Heart left ventricle (tissue), 16 donors: ENCODE measurements around the gene TMEM150B. TPM values are rescaled to one million over a fixed set of nuclear protein-coding genes. Genes with fewer than 3 reads are reported as not detected.

Experiments
- ATAC-seq, 4 donors: fragments of 200-7000 bp; cut with Tn5 transposase; one replicate each; pipeline ENCODE4 v1.9.1; 2020 to 2022; ENCODE audit warnings: moderate library complexity in 4 of 4, mild to moderate bottlenecking in 3 of 4, moderate number of reproducible peaks in 1 of 4
- DNase-seq, 5 donors: peaks; one replicate each; pipeline ENCODE4 v3.0.0-alpha.2; 2020
- H3K27ac ChIP-seq, 12 donors: fragments of 200-600 bp; sonication (generic) in 4 of 12; one replicate each; pipeline versions ENCODE4 v1.5.0 to v1.8.0; 2016 to 2022; ENCODE audit warnings: mild to moderate bottlenecking in 2 of 12
- H3K27me3 ChIP-seq, 9 donors: fragments of 200-600 bp; sonication (generic) in 2 of 9; one replicate each; pipeline versions ENCODE4 v1.5.1 to v1.8.0; 2016 to 2022; ENCODE audit warnings: mild to moderate bottlenecking in 3 of 9
- H3K36me3 ChIP-seq, 9 donors: fragments of 200-600 bp; sonication (generic) in 2 of 9; one replicate each; pipeline versions ENCODE4 v1.5.0 to v1.8.0; 2018 to 2022; ENCODE audit warnings: mild to moderate bottlenecking in 2 of 9
- H3K4me1 ChIP-seq, 12 donors: fragments of 200-600 bp; sonication (generic) in 4 of 12; one replicate each; pipeline versions ENCODE4 v1.5.0 to v1.8.0; 2016 to 2022; ENCODE audit warnings: mild to moderate bottlenecking in 3 of 12
- H3K4me3 ChIP-seq, 12 donors: fragments of 200-600 bp; sonication (generic) in 4 of 12; one replicate each; pipeline versions ENCODE4 v1.5.0 to v1.8.0; 2017 to 2022; ENCODE audit warnings: mild to moderate bottlenecking in 9 of 12, moderate library complexity in 4 of 12
- H3K9me3 ChIP-seq, 12 donors: fragments of 200-600 bp; sonication (generic) in 4 of 12; one replicate each; pipeline versions ENCODE4 v1.5.0 to v1.8.0; 2016 to 2022; ENCODE audit warnings: mild to moderate bottlenecking in 1 of 12
- POLR2A ChIP-seq, 2 donors: fragments of 450-650 bp; IDR thresholded peaks; one replicate each; pipeline ENCODE4 v1.6.1; 2017; ENCODE audit warnings: antibody characterized with exemption in 2 of 2, mild to moderate bottlenecking in 2 of 2, moderate library complexity in 2 of 2
- WGBS, 4 donors: extraction: QIAGEN DNeasy Blood & Tissue Kit in 2 of 4; methylation state at CpG; one replicate each; pipeline versions ENCODE4 v1.1.5 to v1.1.7; 2013 to 2018; 5-methylcytosine and 5-hydroxymethylcytosine counted together
- intact Hi-C, 10 donors: fragments of 100-400 bp; cut with DNase I; formaldehyde crosslinking; loops; one replicate each; pipeline versions ENCODE4 v1.11.1 to v1.14.2; 2022
- polyA plus RNA-seq, 2 donors: library from polyadenylated mRNA; stranded (reverse); fragments of 200-250 nt; gene quantifications; one replicate each; pipeline ENCODE4 v1.2.3, GENCODE V29; 2013
- total RNA-seq, 9 donors: library from RNA; depleted of rRNA in 2 of 9; stranded (reverse); fragments of >200 nt in 2 of 9; fragmentation: NEBNext Ultra II Directional in 3 of 9; extraction: Animal tissue kit (Norgen Biotek cat#: 25700) in 3 of 9; gene quantifications; one replicate each; pipeline versions ENCODE4 v1.1.0 to v1.2.4, GENCODE V29; 2016 to 2023
- TF ChIP-seq, protein P1 (sequence below), 12 donors: fragments of 200-600 bp; sonication (generic) in 4 of 12; IDR thresholded peaks; one replicate each; pipeline versions ENCODE4 v1.5.0 to v1.8.0; 2018 to 2022; ENCODE audit warnings: antibody characterized with exemption in 12 of 12, mild to moderate bottlenecking in 5 of 12
- donor health status: ischemic (EF 13 %, LVEDD 7.1; RV severe dilation, severe dysfunction).
- donor health status: healthy with polysubstance abuse.
- donor health status: DM: no; HTN: yes; CAD: no.
- donor health status: DM: no; HTN: no; CAD: no.
- donor health status: ischemic (EF 25% LVEDD 6.9; RV normal size, moderate dysfunction).
- donor health status: ischemic (EF 25% LVEDD 5.7; RV mildly dilated, moderate dysfunction).
- donor health status: healthy.
- donor health status: DM: yes; HTN: yes; CAD: no.
- donor health status: ischemic (EF 35%, LVEDD 5.7; RV mildly dilated, moderate dysfunction).
- donor health status: nonischemic (EF 11% LVEDD 7.7; RV severe dilation, severe dysfunction).
- donor health status: DM: yes; HTN: yes; CAD: no.
- donor health status: PGD.
- donor health status: ischemic (EF 29% LVEDD 5.4; RV normal size, mild dysfunction).
- donor health status: nonischemic (EF 23%, LVEDD 6.1; RV moderate dilation, normal function).

TMEM150B gene
- total and polyA plus RNA-seq, 11 donors = 0.43 to 14.1 (median 0.99) TPM; not detected in 1

DNA sequence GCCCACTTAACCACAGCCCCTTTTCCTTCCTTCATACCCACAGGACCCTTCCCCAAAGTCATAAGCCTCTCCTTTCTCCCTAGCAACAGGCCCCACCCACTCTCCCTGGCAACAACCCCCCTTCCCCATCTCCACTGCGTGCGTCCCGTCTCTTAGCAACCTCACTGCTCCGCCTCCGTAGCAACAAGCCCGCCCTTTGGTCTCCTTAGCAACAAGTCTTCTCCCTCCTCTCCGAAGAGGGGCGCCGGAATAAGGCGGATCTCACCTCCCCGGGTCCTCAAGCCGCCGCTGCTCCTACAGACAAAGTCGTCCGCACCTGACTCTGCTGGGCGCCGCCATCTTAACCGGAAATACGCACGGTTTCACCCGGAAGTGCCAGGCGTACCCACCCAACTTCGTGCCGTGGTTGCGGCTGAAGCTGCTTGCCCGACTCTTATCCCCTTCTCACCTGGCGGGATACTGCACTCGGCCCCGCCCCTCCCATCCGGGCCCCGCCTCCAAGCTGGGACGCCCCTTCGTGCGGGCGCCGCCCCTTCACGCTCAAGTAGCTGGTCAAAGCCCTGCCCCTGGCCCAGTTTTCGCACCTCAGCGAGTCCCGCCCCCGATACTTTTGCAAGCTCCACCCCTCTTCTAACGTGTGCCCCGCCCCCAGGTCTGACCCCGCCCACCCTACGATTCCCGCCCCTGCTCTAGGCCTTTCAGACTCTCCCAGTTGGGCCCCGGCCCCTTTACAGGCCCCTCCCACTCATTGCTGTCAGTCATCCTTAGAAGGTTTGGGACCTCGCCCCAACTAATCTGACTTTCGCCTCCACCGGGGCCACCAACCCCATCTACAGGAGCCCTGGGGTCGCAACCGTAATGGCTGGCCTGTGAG, 45.1 kb downstream of the TMEM150B start, which contains the start of gene HSPBP1:
Gene HSPBP1, minus strand, starts transcription at position 341 of the 874 bp plus-strand sequence. CDS start 502 bp downstream, outside the sequence.
- H3K4me3 ChIP-seq = peak within 1 kb of the TSS; percentile 58 to 91 (median 75)
- H3K9me3 ChIP-seq = no peaks in the 10 kb centered on the region
- ATAC-seq = peak; percentile 87 to 94 (median 93)
- WGBS, 4 donors = 4 to 5% (median 4%) methylated on average over 52 of the region's 52 CpGs
- DNase-seq = peak; percentile 88 to 94 (median 92)
- intact Hi-C loops = loop anchor here in 3 of 10 donors (1.0 to 10.0 kb wide), 5 partner anchors 21 to 325 kb away; partner anchors contain the start of genes PPP6R1 (in 2 of the 3), KMT5C (in 1 of the 3), TMEM238 (in 1 of the 3) and ZNF524 (in 1 of the 3)
- peak within 1 kb of the TSS; percentile 41 to 92 (median 84) for H3K27ac ChIP-seq
- H3K36me3 ChIP-seq = peaks cover 0 to 23% (median 13%) of the 10 kb centered on the region in 9 donors
- peak in 1 of 2 donors; percentile 31 for TF ChIP-seq POLR2A (IDR thresholded peaks at IDR 0.05)
- TF ChIP-seq, protein P1, sequence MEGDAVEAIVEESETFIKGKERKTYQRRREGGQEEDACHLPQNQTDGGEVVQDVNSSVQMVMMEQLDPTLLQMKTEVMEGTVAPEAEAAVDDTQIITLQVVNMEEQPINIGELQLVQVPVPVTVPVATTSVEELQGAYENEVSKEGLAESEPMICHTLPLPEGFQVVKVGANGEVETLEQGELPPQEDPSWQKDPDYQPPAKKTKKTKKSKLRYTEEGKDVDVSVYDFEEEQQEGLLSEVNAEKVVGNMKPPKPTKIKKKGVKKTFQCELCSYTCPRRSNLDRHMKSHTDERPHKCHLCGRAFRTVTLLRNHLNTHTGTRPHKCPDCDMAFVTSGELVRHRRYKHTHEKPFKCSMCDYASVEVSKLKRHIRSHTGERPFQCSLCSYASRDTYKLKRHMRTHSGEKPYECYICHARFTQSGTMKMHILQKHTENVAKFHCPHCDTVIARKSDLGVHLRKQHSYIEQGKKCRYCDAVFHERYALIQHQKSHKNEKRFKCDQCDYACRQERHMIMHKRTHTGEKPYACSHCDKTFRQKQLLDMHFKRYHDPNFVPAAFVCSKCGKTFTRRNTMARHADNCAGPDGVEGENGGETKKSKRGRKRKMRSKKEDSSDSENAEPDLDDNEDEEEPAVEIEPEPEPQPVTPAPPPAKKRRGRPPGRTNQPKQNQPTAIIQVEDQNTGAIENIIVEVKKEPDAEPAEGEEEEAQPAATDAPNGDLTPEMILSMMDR (IDR thresholded peaks at IDR 0.05) = no peak
- no peaks in the 10 kb centered on the region for H3K27me3 ChIP-seq
- peaks cover 0 to 31% (median 11%) of the 10 kb centered on the region in 12 donors for H3K4me1 ChIP-seq

DNA sequence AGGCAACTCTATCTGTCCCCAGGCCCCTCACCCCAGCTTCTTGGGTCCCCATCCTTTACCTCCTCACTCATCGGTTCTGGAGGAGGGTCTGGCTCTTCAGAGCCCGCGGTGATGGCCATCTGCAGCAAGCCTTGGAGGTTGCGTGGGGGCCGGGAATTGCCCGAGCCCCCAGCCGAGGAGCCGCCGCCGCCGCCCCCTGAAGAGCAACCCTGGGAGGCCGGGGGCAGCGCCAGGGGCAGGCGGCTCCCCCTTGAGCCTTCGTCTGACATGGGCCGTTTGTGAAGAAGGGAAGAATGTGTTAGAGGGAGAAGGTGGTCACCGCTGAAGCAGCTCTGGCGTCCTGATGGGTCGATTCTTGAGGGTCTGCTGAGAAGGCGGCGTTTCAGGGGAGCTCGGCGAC, 45.8 kb downstream of the TMEM150B start:
- intact Hi-C loops = no loop called here

DNA sequence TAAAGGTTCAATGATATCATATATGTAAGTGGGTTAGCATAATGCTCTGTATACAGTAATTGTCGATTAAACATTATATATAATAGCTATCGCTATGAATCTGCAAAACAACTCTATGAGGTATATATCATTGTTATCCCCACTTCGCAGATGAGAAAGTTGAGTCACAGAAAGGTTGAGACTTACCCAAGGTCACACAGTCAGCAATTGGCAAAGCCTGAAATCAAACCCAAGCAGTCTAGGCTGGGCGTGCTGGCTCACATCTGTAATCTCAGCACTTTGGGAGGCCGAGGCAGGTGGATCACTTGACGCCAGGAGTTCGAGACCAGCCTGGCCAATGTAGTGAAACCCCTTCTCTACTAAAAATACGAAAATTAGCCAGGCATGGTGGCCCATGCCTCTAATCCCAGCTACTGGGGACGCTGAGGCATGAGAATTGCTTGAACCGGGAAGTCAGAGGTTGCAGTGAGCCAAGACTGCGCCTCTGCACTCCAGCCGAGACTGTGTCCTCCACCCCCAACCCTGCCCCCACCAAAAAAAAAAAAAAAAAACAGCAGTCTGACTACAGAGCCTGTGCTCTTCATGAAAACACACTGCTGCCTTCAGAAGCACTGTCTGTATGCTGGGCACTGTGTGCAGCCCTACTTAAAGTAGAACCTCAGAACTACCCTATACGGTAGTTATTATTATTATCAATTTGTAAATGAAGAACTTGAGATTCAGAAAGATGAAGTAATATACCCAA, 46.6 kb downstream of the TMEM150B start:
- no peaks in the 10 kb centered on the region for H3K27me3 ChIP-seq
- intact Hi-C loops = no loop called here
- no peak for DNase-seq
- no peaks in the 10 kb centered on the region for H3K9me3 ChIP-seq
- TF ChIP-seq, protein P1 (IDR thresholded peaks at IDR 0.05) = no peak
- TF ChIP-seq POLR2A (IDR thresholded peaks at IDR 0.05) = no peak
- WGBS, 4 donors = 76 to 86% (median 82%) methylated on average over 13 of the region's 13 CpGs
- peaks cover 0 to 25% (median 10%) of the 10 kb centered on the region in 12 donors for H3K4me1 ChIP-seq
- peaks cover 0 to 38% (median 25%) of the 10 kb centered on the region in 9 donors for H3K36me3 ChIP-seq
- peak overlapping the region in 1 of 12 donors; percentile 73 for H3K4me3 ChIP-seq
- peak overlapping the region in 1 of 12 donors; percentile 88 for H3K27ac ChIP-seq
- no peak for ATAC-seq

More for the DNA sequence above, 45.8 kb downstream of the TMEM150B start:
- DNase-seq (no peak), ATAC-seq (no peak)
- H3K27me3 ChIP-seq = no peaks in the 10 kb centered on the region
- no peak for TF ChIP-seq POLR2A (IDR thresholded peaks at IDR 0.05)
- TF ChIP-seq, protein P1 (IDR thresholded peaks at IDR 0.05) = no peak
- H3K4me1 ChIP-seq = peaks cover 0 to 25% (median 10%) of the 10 kb centered on the region in 12 donors
- 6 to 16% (median 14%) methylated on average over 21 to 23 of the region's 23 CpGs for WGBS, 4 donors
- peak overlapping the region; percentile 58 to 91 (median 75) for H3K4me3 ChIP-seq
- H3K36me3 ChIP-seq = peaks cover 0 to 30% (median 19%) of the 10 kb centered on the region in 9 donors
- peak overlapping the region in 11 of 12 donors; percentile 71 to 92 (median 84) for H3K27ac ChIP-seq
- no peaks in the 10 kb centered on the region for H3K9me3 ChIP-seq
